H9 (cell line): ENCODE results near the gene MAML3. TPM values are rescaled to one million over a fixed set of nuclear protein-coding genes. Genes with fewer than 3 reads are reported as not detected.

ENCODE experiments used
- DNase-seq: peaks from one replicate; pipeline ENCODE4 v3.0.0-alpha.2; 2017
- H2AFZ ChIP-seq: one replicate; pipeline ENCODE4 v1.6.1; 2013; ENCODE audit warnings: mild to moderate bottlenecking, low read length, control low read depth, moderate library complexity
- H2AK5ac ChIP-seq: 2 replicates; pipeline ENCODE4 v1.6.1; 2013; ENCODE audit warnings: low read length, control low read depth, mixed read lengths; ENCODE audit not compliant: insufficient read length
- H2BK120ac ChIP-seq: one replicate; pipeline ENCODE4 v1.6.1; 2013; ENCODE audit warnings: low read depth, mild to moderate bottlenecking, low read length, control low read depth, inconsistent platforms; ENCODE audit not compliant: poor library complexity, severe bottlenecking
- H2BK12ac ChIP-seq: 2 replicates; pipeline ENCODE4 v1.6.1; 2013; ENCODE audit warnings: low read length, control low read depth, mixed read lengths, low read depth; ENCODE audit not compliant: insufficient read length
- H2BK15ac ChIP-seq: 2 replicates; pipeline ENCODE4 v1.6.1; 2013; ENCODE audit warnings: low read depth, low read length, control low read depth
- H2BK20ac ChIP-seq: one replicate; pipeline ENCODE4 v1.6.1; 2013; ENCODE audit warnings: low read depth, mild to moderate bottlenecking, low read length, control low read depth, inconsistent platforms; ENCODE audit not compliant: poor library complexity, severe bottlenecking
- H2BK5ac ChIP-seq: 2 replicates; pipeline ENCODE4 v1.6.1; 2013; ENCODE audit warnings: low read length, control low read depth, mixed read lengths; ENCODE audit not compliant: insufficient read length
- H3K14ac ChIP-seq: 2 replicates; pipeline ENCODE4 v1.6.1; 2013; ENCODE audit warnings: low read length, control low read depth; ENCODE audit not compliant: insufficient read depth
- H3K18ac ChIP-seq: 2 replicates; pipeline ENCODE4 v1.6.1; 2013; ENCODE audit warnings: low read depth, mild to moderate bottlenecking, mixed read lengths, low read length, control low read depth; ENCODE audit not compliant: insufficient read length
- H3K23ac ChIP-seq: 2 replicates; pipeline ENCODE4 v1.6.1; 2013; ENCODE audit warnings: low read length, control low read depth, mixed read lengths, low read depth; ENCODE audit not compliant: insufficient read length
- H3K23me2 ChIP-seq: 2 replicates; pipeline ENCODE4 v1.6.1; 2013; ENCODE audit warnings: low read depth, mild to moderate bottlenecking, mixed read lengths, low read length, control low read depth; ENCODE audit not compliant: insufficient read length, poor library complexity, severe bottlenecking
- H3K27ac ChIP-seq: 2 replicates; pipeline ENCODE4 v1.5.1; 2013; ENCODE audit warnings: low read length, control low read depth, mixed read lengths, low read depth; ENCODE audit not compliant: insufficient read length
- H3K27me3 ChIP-seq: 2 replicates; pipeline ENCODE4 v1.6.1; 2013; ENCODE audit warnings: low read length, control low read depth, inconsistent platforms; ENCODE audit not compliant: insufficient read depth
- H3K4ac ChIP-seq: 2 replicates; pipeline ENCODE4 v1.6.1; 2013; ENCODE audit warnings: low read depth, mild to moderate bottlenecking, control low read depth, inconsistent platforms, low read length, moderate library complexity
- H3K4me1 ChIP-seq: 2 replicates; pipeline ENCODE4 v1.6.1; 2013; ENCODE audit warnings: low read length, control low read depth, inconsistent platforms; ENCODE audit not compliant: insufficient read depth
- H3K4me2 ChIP-seq: 2 replicates; pipeline ENCODE4 v1.6.1; 2013; ENCODE audit warnings: low read length, control low read depth, mixed read lengths; ENCODE audit not compliant: insufficient read length, insufficient read depth
- H3K56ac ChIP-seq: 2 replicates; pipeline ENCODE4 v1.6.1; 2013; ENCODE audit warnings: low read depth, mild to moderate bottlenecking, mixed read lengths, low read length, control low read depth; ENCODE audit not compliant: insufficient read length
- H3K79me1 ChIP-seq: 2 replicates; pipeline ENCODE4 v1.6.1; 2013; ENCODE audit warnings: low read depth, mild to moderate bottlenecking, moderate library complexity, low read length, control low read depth, inconsistent platforms; ENCODE audit not compliant: insufficient read depth, poor library complexity, severe bottlenecking
- H3K79me2 ChIP-seq: 2 replicates; pipeline ENCODE4 v1.6.1; 2013; ENCODE audit warnings: low read length, control low read depth, inconsistent platforms; ENCODE audit not compliant: insufficient read depth
- H3K9ac ChIP-seq: 2 replicates; pipeline ENCODE4 v1.6.1; 2013; ENCODE audit warnings: low read length, control low read depth, mixed read lengths; ENCODE audit not compliant: insufficient read length; ENCODE audit errors: extremely low read depth
- H3K9me3 ChIP-seq: one replicate; pipeline ENCODE4 v1.6.1; 2013; ENCODE audit warnings: low read depth, low read length, inconsistent platforms; ENCODE audit not compliant: control insufficient read depth
- H3T11ph ChIP-seq: one replicate; pipeline ENCODE4 v1.6.1; 2013; ENCODE audit warnings: mild to moderate bottlenecking, low read length, control low read depth, inconsistent platforms
- H4K20me1 ChIP-seq: one replicate; pipeline ENCODE4 v1.6.1; 2013; ENCODE audit not compliant: control insufficient read depth, insufficient read length, insufficient read depth
- H4K5ac ChIP-seq: 2 replicates; pipeline ENCODE4 v1.6.1; 2013; ENCODE audit warnings: low read depth, mild to moderate bottlenecking, mixed read lengths, low read length, control low read depth; ENCODE audit not compliant: insufficient read length
- H4K8ac ChIP-seq: replicated peaks from 2 replicates; pipeline ENCODE4 v1.6.1; 2013; ENCODE audit warnings: low read length, control low read depth, mixed read lengths, low read depth; ENCODE audit not compliant: insufficient read length
- H4K91ac ChIP-seq: 2 replicates; pipeline ENCODE4 v1.6.1; 2013; ENCODE audit warnings: low read depth, mild to moderate bottlenecking, moderate library complexity, mixed read lengths, low read length, control low read depth; ENCODE audit not compliant: insufficient read length
- H3K27ac Mint-ChIP-seq, 3 experiments: 2 replicates in 2 of 3; 3 replicates in 1 of 3; pipeline ENCODE4 v1.8.0; 2020 to 2021; ENCODE audit warnings: mixed read lengths in 3 of 3, mild to moderate bottlenecking in 1 of 3, moderate library complexity in 1 of 3
- H3K27me3 Mint-ChIP-seq: 2 replicates; pipeline ENCODE4 v1.8.0; 2021; ENCODE audit warnings: low read depth, mild to moderate bottlenecking, moderate library complexity, mixed read lengths
- H3K36me3 Mint-ChIP-seq, 3 experiments: 2 replicates in 2 of 3; 3 replicates in 1 of 3; pipeline ENCODE4 v1.8.0; 2020 to 2021; ENCODE audit warnings: low read depth in 3 of 3, mixed read lengths in 3 of 3; ENCODE audit not compliant: insufficient read depth in 1 of 3
- H3K4me1 Mint-ChIP-seq, 2 experiments: 2 replicates each; pipeline ENCODE4 v1.8.0; 2020; ENCODE audit warnings: mixed read lengths in 2 of 2
- H3K4me3 Mint-ChIP-seq, 2 experiments: 2 replicates in 1 of 2; 3 replicates in 1 of 2; pipeline ENCODE4 v1.8.0; 2020 to 2021; ENCODE audit warnings: mild to moderate bottlenecking in 2 of 2, mixed read lengths in 2 of 2, moderate library complexity in 1 of 2
- H3K9me3 Mint-ChIP-seq, 2 experiments: 2 replicates in 1 of 2; 3 replicates in 1 of 2; pipeline ENCODE4 v1.8.0; 2020; ENCODE audit warnings: mild to moderate bottlenecking in 2 of 2, mixed read lengths in 2 of 2, moderate library complexity in 1 of 2
- CTCF ChIP-seq: fragments of 200-600 bp; sonication (generic); conservative IDR thresholded peaks from 3 replicates; pipeline ENCODE4 v1.8.0; 2021; ENCODE audit warnings: antibody characterized with exemption, mild to moderate bottlenecking
- WGBS: extraction: QIAGEN DNeasy Blood & Tissue Kit; methylation state at CpG from one replicate; pipeline ENCODE4 v1.1.7; 2013; ENCODE audit warnings: missing lambda C conversion rate, low lambda C conversion rate, mixed read lengths; ENCODE audit not compliant: insufficient read length; ENCODE audit errors: extremely low coverage; 5-methylcytosine and 5-hydroxymethylcytosine counted together
- total RNA-seq: library from RNA; stranded (reverse); gene quantifications from 2 replicates; pipeline ENCODE4 v1.2.1, GENCODE V29; 2021

MAML3 gene
- total RNA-seq, 1 experiment from 2014 or later: 3.9 TPM

- Histone ChIP-seq H4K91ac (no peak overlapping the region), H3K14ac (no peak overlapping the region), H2BK15ac (no peak overlapping the region), H3K9ac (no peak overlapping the region), H3K79me1 (no peaks in the 10 kb centered on the region), H2BK5ac (no peak overlapping the region), H2AK5ac (no peak overlapping the region), H3K18ac (no peak overlapping the region), H4K20me1 (no peaks in the 10 kb centered on the region), H3K79me2 (no peaks in the 10 kb centered on the region), H2BK12ac (no peak overlapping the region), H3K27ac (no peak overlapping the region), H3K4me2 (no peak overlapping the region), H4K8ac (no peak overlapping the region), H4K5ac (no peak overlapping the region), H3K9me3 (no peaks in the 10 kb centered on the region), H2BK20ac (no peak overlapping the region), H3K4me1 (no peaks in the 10 kb centered on the region), H2AFZ (no peak overlapping the region), H3K23me2 (no peaks in the 10 kb centered on the region), H2BK120ac (no peak overlapping the region), H3K56ac (no peak overlapping the region), H3K27me3 (no peaks in the 10 kb centered on the region), H3K4ac (no peak overlapping the region), H3K23ac (no peak overlapping the region), H3T11ph (no peak overlapping the region)
- WGBS: no CpG with 5 or more reads among the region's 3 CpGs
- Mint-ChIP-seq H3K36me3 (no peaks in the 10 kb centered on the region), H3K9me3 (0 out of 5 replicates have a peak, but pooled peaks cover 0 to 2% of the 10 kb centered on the region in 2 experiments), H3K4me3 (no peak overlapping the region), H3K4me1 (peaks cover 14 to 17% of the 10 kb centered on the region in 2 experiments), H3K27ac (no peak overlapping the region), H3K27me3 (no peaks in the 10 kb centered on the region)
- no peak for TF ChIP-seq CTCF
- DNase-seq: no peak
Measured at GRCh38 chr4:140071806-140072205, 82.2 kb downstream of the MAML3 start.
